Tibial nerve (tissue), 4 donors: ENCODE data around the gene RPS6KA6. TPM values are rescaled to one million over a fixed set of nuclear protein-coding genes. Genes with fewer than 3 reads are reported as not detected.
A peak's percentile ranks its signal among the peaks of the same experiment; 100 is the strongest.

Source experiments
- DNase-seq, 2 donors: peaks; one replicate each; pipeline ENCODE4 v3.0.0-alpha.2; 2019; ENCODE audit warnings: low spot score in 2 of 2
- H3K27ac ChIP-seq, 4 donors: fragments of 200-600 bp; sonication (generic) in 3 of 4; one replicate each; pipeline ENCODE4 v1.5.1; 2017 to 2019; ENCODE audit warnings: mild to moderate bottlenecking in 1 of 4
- H3K27me3 ChIP-seq, 2 donors: fragments of 200-600 bp; sonication (generic) in 1 of 2; one replicate each; pipeline versions ENCODE4 v1.5.1 to v1.6.0; 2017 to 2019
- H3K36me3 ChIP-seq, 3 donors: fragments of 200-600 bp; sonication (generic); one replicate each; pipeline ENCODE4 v1.5.1; 2018 to 2019
- H3K4me1 ChIP-seq, 4 donors: fragments of 200-600 bp; sonication (generic) in 3 of 4; one replicate each; pipeline ENCODE4 v1.5.1; 2017 to 2019
- H3K4me3 ChIP-seq, 4 donors: fragments of 200-600 bp; sonication (generic) in 3 of 4; one replicate each; pipeline ENCODE4 v1.5.1; 2017 to 2019; ENCODE audit warnings: mild to moderate bottlenecking in 1 of 4, moderate library complexity in 1 of 4
- H3K9me3 ChIP-seq, 4 donors: fragments of 200-600 bp; sonication (generic) in 3 of 4; one replicate each; pipeline ENCODE4 v1.5.1; 2017 to 2019
- EP300 ChIP-seq, 2 donors: sonication (generic); formaldehyde crosslinking; IDR thresholded peaks; one replicate each; pipeline ENCODE4 v1.6.1; 2017; ENCODE audit warnings: antibody characterized with exemption in 2 of 2, mild to moderate bottlenecking in 1 of 2
- POLR2A ChIP-seq, 2 donors: fragments of 450-650 bp; IDR thresholded peaks; one replicate each; pipeline ENCODE4 v1.6.1; 2017; ENCODE audit warnings: antibody characterized with exemption in 2 of 2, mild to moderate bottlenecking in 2 of 2, moderate library complexity in 2 of 2
- WGBS, 2 donors: methylation state at CpG; one replicate each; pipeline ENCODE4 v1.1.5; 2018; 5-methylcytosine and 5-hydroxymethylcytosine counted together
- total RNA-seq, 4 donors: library from RNA; depleted of rRNA; stranded (reverse); fragments of >200 nt; gene quantifications; one replicate each; pipeline ENCODE4 v1.1.0, GENCODE V29; 2016
- TF ChIP-seq, protein P1 (sequence below), 5 experiments: fragments of 200-600 bp in 3 of 5; fragments of 450-650 bp in 2 of 5; sonication (generic) in 3 of 5; IDR thresholded peaks; one replicate each; pipeline ENCODE4 v1.5.1; 2016 to 2019; ENCODE audit warnings: antibody characterized with exemption in 5 of 5, mild to moderate bottlenecking in 3 of 5, moderate library complexity in 2 of 5

The RPS6KA6 gene
- 1 to 10 TPM in 3 of 4 donors, under 1 TPM in 1; 0.60 to 4.3 (median 1.4) TPM for total RNA-seq

GRCh38 chrX:84187533-84188319 lies at the start of gene RPS6KA6:
Gene RPS6KA6 (minus strand): TSS chrX:84188199. CDS start chrX:84187899, 300 bp downstream.
- Histone ChIP-seq H3K9me3 (no peaks in the 10 kb centered on the region), H3K36me3 (no peaks in the 10 kb centered on the region), H3K4me1 (no peaks in the 10 kb centered on the region), H3K27me3 (no peaks in the 10 kb centered on the region), H3K27ac (peak within 1 kb of the TSS in 2 of 4 donors; percentile 40 to 67), H3K4me3 (peak within 1 kb of the TSS; percentile 25 to 65 (median 44))
- DNase-seq, result peak in 1 of 2 donors; percentile 4
- 0 to 42% methylated on average over 2 to 61 of the region's 81 CpGs for WGBS, 2 donors
- TF ChIP-seq EP300 (IDR thresholded peaks at IDR 0.05) (no peak), POLR2A (IDR thresholded peaks at IDR 0.05) (no peak)
- TF ChIP-seq, protein P1, sequence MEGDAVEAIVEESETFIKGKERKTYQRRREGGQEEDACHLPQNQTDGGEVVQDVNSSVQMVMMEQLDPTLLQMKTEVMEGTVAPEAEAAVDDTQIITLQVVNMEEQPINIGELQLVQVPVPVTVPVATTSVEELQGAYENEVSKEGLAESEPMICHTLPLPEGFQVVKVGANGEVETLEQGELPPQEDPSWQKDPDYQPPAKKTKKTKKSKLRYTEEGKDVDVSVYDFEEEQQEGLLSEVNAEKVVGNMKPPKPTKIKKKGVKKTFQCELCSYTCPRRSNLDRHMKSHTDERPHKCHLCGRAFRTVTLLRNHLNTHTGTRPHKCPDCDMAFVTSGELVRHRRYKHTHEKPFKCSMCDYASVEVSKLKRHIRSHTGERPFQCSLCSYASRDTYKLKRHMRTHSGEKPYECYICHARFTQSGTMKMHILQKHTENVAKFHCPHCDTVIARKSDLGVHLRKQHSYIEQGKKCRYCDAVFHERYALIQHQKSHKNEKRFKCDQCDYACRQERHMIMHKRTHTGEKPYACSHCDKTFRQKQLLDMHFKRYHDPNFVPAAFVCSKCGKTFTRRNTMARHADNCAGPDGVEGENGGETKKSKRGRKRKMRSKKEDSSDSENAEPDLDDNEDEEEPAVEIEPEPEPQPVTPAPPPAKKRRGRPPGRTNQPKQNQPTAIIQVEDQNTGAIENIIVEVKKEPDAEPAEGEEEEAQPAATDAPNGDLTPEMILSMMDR (IDR thresholded peaks at IDR 0.05), result no peak

DNA sequence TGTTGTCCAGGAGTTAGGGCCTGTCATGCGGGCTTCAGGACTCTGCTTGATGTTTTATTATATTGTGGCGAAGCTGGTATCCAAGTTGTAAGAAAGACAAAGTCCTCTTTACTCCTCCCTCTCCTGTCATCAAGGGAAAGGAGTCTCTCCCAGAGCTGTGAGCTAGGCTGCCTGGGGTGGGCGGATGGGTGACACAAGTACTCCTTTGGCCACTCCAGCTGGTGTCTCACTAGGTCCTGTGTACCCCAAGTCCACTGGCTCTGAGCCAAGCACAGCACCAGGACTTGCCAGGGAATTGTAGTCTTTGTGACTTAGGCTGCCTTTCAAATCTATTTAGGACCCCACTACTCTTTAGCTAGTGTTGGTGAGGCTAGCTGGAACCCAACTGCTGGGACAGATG lies 36.7 kb upstream of the RPS6KA6 start:
- no peaks in the 10 kb centered on the region for H3K36me3 ChIP-seq
- no peak for DNase-seq
- 75 to 100% methylated on average over 1 to 3 of the region's 3 CpGs for WGBS, 2 donors

GRCh38 chrX:84223261-84223660 lies 35.3 kb upstream of the RPS6KA6 start:
- no peak for DNase-seq
- peaks cover 0 to 5% of the 10 kb centered on the region in 2 donors for H3K27me3 ChIP-seq
- TF ChIP-seq, protein P1 (IDR thresholded peaks at IDR 0.05), result no peak
- TF ChIP-seq POLR2A (IDR thresholded peaks at IDR 0.05) (no peak), EP300 (IDR thresholded peaks at IDR 0.05) (no peak)
- no peaks in the 10 kb centered on the region for H3K9me3 ChIP-seq
- H3K36me3 ChIP-seq, result no peaks in the 10 kb centered on the region
- no peak overlapping the region for H3K4me3 ChIP-seq
- no peaks in the 10 kb centered on the region for H3K4me1 ChIP-seq
- H3K27ac ChIP-seq, result no peak overlapping the region

More for the DNA sequence above, 36.7 kb upstream of the RPS6KA6 start:
- Histone ChIP-seq H3K27me3 (peaks cover 0 to 5% of the 10 kb centered on the region in 2 donors), H3K9me3 (no peaks in the 10 kb centered on the region), H3K4me1 (no peaks in the 10 kb centered on the region), H3K4me3 (no peak overlapping the region), H3K27ac (no peak overlapping the region)
- no peak for TF ChIP-seq POLR2A (IDR thresholded peaks at IDR 0.05)
- TF ChIP-seq, protein P1 (IDR thresholded peaks at IDR 0.05), result no peak
- no peak for TF ChIP-seq EP300 (IDR thresholded peaks at IDR 0.05)

GRCh38 chrX:84221181-84221580 lies 33.2 kb upstream of the RPS6KA6 start:
- H3K4me3 ChIP-seq, result no peak overlapping the region
- no peak overlapping the region for H3K27ac ChIP-seq
- no peaks in the 10 kb centered on the region for H3K36me3 ChIP-seq
- TF ChIP-seq EP300 (IDR thresholded peaks at IDR 0.05), result no peak
- TF ChIP-seq, protein P1 (IDR thresholded peaks at IDR 0.05), result no peak
- no peak for TF ChIP-seq POLR2A (IDR thresholded peaks at IDR 0.05)
- DNase-seq, result no peak
- no peaks in the 10 kb centered on the region for H3K4me1 ChIP-seq
- H3K9me3 ChIP-seq, result no peaks in the 10 kb centered on the region
- peaks cover 0 to 5% of the 10 kb centered on the region in 2 donors for H3K27me3 ChIP-seq
- WGBS, 2 donors, result 46 to 79% methylated on average over 2 of the region's 2 CpGs

DNA sequence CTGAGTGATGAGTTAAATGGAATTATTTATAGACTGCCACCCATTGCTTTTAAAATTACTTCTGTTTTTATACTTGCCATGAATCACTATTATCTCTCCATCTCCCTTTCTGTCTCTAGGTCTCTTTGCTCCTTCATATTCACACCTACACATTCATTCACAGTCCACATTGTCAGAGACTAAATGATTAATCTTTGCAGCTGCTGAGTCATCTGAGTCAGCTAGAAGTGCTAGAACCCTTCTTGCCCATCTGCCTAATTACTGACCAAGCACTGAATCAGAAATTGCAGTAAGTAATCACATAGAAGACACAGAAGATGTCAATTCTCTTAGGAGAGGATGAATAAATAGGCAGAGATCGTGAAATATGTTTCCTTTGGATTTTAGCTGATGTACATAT lies 31.6 kb upstream of the RPS6KA6 start:
- no peak for DNase-seq
- 49 to 63% methylated on average over 1 of the region's 1 CpG for WGBS, 2 donors
- no peak overlapping the region for H3K4me3 ChIP-seq
- TF ChIP-seq, protein P1 (IDR thresholded peaks at IDR 0.05), result no peak
- TF ChIP-seq EP300 (IDR thresholded peaks at IDR 0.05) (no peak), POLR2A (IDR thresholded peaks at IDR 0.05) (no peak)
- no peaks in the 10 kb centered on the region for H3K9me3 ChIP-seq
- no peak overlapping the region for H3K27ac ChIP-seq
- no peaks in the 10 kb centered on the region for H3K36me3 ChIP-seq
- no peaks in the 10 kb centered on the region for H3K4me1 ChIP-seq
- peaks cover 0 to under 1% of the 10 kb centered on the region in 2 donors for H3K27me3 ChIP-seq
